ENCODE measurements around the gene EPS8L1.

Gene EPS8L1

GRCh38 chr19:55115446-55116065 lies 39.9 kb downstream of the EPS8L1 start:
- DNase-seq (ENCODE audit: low read depth, low spot score) = no peak

DNA sequence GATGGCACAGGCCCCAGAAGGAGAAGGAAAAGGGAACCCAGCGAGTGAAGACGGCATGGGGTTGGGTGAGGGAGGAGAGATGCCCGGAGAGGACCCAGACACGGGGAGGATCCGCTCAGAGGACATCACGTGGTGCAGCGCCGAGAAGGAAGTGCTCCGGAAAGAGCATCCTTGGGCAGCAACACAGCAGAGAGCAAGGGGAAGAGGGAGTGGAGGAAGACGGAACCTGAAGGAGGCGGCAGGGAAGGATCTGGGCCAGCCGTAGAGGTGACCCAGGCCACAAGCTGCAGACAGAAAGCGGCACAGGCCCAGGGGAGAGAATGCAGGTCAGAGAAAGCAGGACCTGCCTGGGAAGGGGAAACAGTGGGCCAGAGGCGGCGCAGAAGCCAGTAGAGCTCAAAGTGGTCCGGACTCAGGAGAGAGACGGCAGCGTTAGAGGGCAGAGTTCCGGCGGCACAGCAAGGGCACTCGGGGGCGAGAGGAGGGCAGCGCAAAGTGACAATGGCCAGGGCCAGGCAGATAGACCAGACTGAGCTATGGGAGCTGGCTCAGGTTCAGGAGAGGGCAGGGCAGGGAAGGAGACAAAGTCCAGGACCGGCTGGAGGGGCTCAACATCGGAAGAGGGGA lies 40.7 kb downstream of the EPS8L1 start:
- DNase-seq (ENCODE audit: low read depth, low spot score) = no peak

- no peak for DNase-seq (ENCODE audit: low read depth, low spot score)
These were observed 41.4 kb downstream of the EPS8L1 start, which contains the start of gene PPP1R12C for GRCh38 chr19:55116859-55117662. Gene PPP1R12C (minus strand): TSS chr19:55117637. CDS start chr19:55117543, 94 bp downstream.

GRCh38 chr19:55117663-55118391 lies 42.2 kb downstream of the EPS8L1 start:
- DNase-seq (ENCODE audit: low read depth, low spot score) = peak; percentile 94

DNA sequence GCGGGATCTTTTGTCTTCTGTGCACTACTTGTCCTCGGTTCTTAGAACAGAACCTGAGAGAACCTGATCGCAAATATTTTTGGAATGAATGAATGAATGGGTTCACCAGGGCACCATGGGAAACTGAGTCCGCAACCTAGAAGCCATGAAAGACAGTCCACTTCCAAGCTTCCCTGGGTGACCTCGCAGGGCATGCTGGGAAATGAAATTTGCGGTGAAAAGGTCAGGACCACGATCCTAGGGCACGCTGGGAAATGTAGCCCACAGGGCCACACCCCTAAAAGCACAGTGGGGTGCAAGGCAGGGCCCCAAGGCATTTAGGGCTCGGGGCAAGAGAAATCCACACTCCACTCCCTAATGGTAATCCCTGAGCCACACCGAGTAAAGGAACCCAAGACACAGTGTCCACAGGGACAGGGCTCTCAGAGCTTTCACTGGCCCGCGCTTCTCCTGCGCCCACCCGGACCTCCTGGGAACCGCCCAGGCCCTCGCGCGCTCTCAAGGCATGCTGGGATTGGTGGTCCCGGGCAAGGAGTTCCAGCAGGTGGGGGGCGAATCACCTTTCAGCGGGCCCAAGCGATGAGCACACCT lies 42.8 kb downstream of the EPS8L1 start:
- no peak for DNase-seq (ENCODE audit: low read depth, low spot score)

- DNase-seq (ENCODE audit: low read depth, low spot score) = no peak
These were observed 43.4 kb downstream of the EPS8L1 start for GRCh38 chr19:55119053-55119452.

DNA sequence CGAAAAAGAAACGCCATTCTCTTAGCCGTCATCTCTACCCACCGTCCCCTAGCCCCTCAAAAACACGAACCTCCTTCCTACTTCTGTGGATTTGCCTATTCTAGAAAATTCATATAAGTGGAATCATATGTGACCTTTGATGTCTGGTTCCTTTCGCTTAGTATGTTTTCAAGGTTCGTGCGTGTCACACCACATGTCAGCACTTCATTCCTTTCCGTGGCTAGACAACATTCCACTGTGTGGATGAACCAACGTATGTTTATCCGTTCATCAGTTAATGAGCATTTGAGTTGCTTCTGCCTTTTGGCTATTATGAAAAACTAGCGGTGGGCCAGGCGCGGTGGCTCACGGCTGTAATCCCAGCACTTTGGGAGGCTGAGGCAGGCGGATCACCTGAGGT lies 55.8 kb downstream of the EPS8L1 start:
- DNase-seq (ENCODE audit: low read depth, low spot score) = no peak

DNA sequence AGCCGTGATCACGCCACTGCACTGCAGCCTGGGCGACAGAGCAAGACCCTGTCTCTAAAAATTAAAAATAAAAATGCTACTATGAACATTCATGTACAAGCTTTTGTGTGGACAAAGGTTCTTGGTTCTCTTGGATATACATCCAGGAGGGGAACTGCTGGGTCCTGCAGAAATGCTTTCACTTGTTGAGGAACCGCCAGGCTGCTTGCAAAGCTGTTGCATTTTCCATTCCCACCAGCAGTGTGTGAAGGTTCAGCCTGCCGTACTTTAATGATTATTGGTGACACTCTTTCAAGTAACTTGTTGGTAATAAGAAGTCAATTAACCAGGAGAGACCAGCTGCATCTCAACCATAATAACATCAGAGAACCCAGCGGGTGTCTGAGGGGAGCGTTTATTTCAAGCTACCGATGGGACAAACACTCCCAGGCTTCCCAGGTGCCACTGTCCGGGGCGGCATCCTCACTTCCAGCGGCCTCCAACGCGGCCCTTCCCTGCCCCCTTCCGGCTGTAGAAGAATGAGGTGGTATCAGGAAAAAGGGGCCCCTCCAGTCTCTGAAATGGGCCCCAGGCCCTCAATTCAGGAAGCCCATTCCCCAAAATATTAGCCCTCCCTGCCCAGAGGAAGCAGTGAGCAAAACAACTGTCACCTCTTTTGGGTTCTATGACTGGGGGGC lies 56.9 kb downstream of the EPS8L1 start:
- DNase-seq (ENCODE audit: low read depth, low spot score) = no peak

DNA sequence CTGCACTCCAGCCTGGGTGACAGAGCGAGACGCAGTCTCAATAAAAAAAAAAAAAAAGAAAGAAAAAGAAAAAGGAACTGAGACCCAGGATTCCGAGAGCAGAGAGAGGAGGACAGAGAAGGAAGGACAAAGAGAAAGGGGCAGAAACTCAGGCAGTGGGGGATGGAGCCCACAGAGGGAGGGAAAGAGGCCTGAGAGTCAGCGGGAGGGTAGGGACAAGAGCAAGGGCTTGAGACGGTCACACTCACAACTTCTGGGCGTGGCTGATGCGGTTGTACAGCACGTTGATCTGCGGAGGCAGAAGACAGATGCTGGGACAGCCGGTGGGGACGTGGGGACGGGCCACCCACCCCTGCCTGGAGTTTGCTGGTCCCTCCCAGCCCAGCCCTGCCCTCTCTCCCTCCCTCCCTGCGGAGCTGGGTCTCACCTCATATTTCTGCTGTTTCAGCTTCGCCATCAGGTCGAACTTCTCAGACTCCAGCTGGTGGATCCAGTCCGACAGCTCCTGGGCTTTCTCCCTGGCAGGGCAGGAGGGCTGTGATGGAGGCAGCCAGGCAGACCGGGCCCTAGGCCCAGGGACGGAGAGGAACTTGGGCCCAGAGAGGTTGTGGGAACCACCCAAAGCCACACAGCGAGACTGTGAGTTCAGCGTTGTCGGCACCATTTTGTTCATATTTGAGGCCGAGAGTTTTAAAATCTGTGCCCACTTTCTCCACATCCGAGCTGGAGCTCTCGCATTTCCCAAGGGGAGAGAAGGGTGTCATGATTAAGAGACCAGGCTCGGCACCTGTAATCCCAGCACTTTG lies 58.2 kb downstream of the EPS8L1 start:
- DNase-seq (ENCODE audit: low read depth, low spot score) = no peak

- no peak for DNase-seq (ENCODE audit: low read depth, low spot score)
These were observed 59.1 kb downstream of the EPS8L1 start for GRCh38 chr19:55134736-55135135.

DNA sequence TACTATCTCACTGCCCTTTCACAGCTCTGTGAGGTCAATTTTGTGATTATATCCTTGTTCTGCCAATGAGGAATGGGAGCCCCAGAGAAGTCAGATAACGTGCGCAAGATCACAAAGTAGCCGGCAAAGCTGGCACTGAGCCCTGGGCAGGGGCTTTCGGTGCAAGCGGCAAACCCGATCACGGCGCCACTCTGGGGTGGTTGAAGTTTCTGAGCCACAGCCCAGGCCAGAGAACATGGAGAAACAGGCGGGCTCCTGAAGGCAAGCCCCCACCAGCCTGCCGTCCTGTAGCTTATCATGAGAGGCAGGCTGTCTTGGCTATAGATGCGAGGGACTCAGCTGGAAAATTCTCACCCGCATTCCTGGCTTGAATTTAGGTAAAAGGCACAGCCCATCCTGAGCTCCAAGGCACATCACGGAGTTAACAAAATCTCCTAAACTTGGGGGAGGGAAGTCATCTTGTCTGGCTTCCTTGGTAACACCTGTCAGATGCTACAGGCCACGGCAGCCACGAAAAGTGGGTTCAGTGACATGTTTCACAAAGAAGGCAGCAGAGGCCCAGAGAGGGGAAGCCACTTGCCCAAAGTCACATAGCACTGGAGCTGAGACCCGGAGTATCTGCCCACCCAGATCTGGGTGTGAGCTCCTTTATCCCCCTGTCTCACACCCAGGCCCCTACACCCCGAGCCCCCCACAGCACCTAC lies 60.9 kb downstream of the EPS8L1 start:
- DNase-seq (ENCODE audit: low read depth, low spot score) = no peak
